HG02852 (cell line): ENCODE measurements around the gene NOTCH1.

Experiments
- ATAC-seq: cut with Tn5 transposase; IDR thresholded peaks from one replicate; pipeline ENCODE4 v1.9.1; 2021; ENCODE audit warnings: mild to moderate bottlenecking, moderate library complexity; ENCODE audit not compliant: unreplicated experiment

NOTCH1 gene

DNA sequence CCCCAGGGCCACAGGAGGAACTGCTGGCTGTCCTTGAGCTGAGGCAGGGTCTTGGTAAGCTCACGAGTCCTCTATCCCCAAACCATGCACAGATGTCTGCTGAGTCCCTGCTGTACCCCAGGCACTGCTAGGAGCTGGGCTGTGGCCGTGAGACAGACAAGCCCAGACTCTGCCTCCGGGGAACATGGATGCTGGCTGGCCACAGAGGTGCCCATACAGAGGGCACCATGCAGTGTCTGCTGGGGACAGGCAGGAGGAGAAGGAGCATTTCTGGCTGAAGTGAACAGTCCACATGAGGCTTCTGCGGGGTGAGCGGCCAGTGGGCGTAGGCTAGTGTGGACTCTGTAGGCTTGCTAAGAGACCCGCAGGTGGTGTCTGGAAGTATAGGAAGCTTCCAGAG lies 58.2 kb downstream of the NOTCH1 start:
- no peak for ATAC-seq

DNA sequence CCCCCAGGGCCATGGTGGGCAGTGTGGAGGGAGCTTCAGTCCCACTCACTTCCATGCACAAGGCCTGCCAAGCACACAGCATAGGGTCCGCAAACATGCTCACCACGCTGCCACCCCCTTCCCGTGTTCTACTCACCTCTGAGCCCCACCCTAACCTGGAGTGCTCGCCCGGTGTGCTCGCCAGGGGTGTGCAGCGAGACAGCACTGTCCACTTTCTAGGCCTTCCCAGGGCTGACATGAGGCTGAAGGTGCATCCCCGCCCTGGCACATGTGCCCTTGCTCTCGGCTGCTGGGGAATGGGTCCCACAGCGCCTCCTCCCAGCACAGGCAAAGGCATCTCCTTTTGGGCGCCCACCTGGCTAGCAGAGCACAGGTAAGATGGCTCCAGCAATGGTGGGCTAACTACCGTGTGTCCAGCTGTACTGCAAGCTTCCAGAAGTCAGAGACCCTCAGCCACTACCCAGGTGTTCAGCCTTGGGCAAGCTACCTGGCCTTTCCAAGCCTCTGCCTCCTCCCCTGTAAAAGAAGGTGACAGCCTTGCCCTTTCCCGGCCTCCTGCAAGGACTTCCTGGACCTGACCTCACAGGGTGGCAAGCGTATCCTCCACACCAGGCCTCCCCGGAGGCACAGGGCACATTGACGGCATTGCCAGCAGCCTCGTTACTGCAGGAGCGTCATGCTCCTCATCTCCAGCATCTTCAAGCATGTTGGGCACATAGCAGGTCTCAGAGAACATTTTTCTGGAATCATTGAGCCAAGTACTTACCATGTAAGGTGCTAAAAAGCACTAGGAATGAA lies 58.8 kb downstream of the NOTCH1 start:
- no peak for ATAC-seq

DNA sequence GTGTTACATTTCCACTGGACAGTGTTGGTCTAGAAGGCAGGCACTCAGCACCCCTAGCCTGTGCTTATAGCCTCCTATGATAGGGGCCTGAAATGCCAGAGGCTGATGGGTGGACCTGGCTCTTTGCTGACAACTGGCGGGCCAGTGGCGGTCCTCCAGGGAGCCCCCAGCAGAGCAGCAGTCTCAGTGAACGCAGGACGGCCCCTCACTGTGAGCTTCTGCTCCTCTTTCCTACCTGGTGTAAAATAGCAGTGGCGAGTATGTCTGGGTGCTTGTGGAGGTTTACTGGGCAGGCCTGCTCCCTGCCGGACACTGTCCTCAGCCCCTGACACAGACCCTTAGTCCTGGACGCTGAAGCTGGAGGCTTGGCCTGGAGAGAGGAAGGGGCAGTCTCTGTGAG lies 59.7 kb downstream of the NOTCH1 start:
- no peak for ATAC-seq

DNA sequence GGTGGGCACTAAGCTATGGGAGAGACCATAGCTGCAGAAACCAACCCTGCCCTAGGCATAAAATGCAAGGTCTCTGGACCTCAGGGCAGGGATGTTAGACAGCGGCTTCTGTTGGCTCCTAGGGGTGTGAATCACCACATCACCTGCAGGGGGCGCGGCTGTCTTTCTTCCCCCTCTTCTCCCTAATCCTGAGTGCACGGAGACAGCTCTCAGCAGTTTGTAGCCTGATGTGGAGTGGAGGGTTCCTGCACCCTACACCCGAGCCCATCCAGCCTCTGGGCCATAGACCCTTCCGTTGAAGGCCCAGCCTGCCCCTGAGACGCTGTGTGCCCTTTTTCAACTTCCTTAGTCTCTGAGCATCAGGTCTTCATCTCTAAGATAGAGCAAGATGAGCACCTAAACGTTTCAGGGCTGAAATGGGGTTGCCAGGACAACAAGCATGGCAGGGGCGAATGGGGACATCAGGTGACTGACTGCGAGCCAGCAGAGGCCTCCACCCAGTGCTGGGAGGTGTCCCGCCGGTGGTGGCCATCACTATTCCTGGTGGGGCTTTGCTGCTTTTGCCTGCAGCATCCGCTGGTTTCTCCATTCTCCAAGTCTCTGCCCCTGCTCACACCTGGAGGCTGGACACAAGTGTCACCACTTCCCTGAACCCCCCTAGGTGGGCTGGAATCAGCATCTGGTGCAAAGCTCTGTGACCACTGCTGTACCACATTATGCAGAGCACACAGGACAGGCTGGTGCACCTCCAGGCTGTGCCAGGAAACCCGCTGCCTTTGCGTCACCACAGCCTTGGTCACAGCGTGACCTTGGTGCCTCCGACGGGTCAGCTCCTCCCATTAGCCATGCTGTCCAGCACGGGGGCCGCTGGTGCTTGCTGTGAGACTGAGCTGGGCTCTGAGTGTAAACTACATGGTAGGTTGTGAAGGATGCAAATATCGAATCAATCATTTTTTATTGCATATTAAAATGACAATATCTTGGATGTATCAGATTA lies 60.5 kb downstream of the NOTCH1 start:
- ATAC-seq: no peak

DNA sequence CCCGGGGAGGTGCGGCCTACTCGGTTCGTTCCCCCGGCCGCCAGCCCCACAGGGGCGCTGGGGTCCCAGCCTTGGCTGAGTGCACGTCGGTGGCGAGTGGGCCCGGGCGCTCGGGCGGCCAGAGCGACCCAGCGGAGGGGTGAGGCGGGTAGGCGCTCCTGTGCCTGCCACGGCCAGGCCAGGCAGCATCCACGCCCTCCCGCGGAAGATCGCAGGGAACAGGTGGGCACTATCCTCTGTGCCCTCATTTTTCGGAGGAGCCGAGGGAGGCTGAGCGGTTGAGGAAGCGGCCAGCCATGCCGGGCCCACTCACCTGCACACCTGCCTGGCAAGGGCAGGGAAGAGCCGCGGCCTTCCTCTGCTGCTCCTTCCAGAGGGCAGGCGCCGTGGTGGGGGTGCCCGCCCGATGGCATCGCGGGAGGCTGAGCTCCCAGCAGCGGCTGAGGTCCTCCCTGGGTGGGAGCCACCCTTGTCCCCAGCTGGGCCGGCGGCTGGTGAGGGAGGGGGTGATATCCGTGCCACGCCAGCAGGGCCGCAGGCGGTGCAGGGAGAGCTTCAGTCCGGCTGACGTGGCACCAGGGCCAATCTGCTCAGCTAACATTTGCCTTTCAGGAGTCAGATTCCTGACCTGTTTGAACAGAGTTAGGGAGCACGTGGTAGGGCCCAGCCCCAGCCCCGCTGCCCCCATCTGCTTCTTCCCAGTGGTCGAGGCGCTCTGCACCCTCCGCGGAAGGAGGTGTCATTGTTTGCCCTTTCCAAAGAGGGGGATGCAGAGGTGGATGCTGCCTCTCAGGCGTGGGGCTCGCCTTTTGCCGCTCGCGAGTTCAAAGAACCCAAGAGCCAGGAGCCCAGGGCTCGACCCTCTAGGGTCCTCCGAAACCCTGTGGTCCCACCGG lies 61.4 kb downstream of the NOTCH1 start:
- ATAC-seq: no peak

DNA sequence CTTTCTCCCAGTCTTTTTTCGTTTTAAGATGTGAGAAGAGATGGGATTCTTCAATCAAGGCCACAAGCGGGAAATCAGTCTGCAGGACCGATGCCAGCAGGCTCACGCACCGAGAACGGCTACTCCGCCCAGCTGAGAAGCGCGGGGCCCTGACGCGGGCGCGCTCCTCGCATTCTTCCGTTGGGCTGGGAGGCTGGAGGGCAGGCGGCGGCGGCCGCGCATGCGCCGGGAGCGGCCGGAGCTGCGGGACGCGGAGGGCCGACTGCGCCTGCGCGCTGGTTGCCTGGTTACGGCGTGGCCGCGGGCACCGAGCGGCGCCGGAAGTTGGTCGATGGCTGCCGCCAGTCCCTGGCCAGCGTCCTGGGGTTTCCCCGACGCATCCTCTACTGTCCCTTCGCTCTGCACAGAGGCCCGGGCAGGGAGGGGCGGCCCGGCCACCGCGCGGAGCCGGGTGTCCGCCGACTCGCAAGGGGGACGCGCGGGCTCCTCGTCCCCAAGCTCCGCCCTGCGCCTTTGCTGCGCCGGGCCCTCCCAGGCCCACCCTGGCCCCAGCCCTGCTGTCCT lies 62.2 kb downstream of the NOTCH1 start:
- ATAC-seq: peak; percentile 61

DNA sequence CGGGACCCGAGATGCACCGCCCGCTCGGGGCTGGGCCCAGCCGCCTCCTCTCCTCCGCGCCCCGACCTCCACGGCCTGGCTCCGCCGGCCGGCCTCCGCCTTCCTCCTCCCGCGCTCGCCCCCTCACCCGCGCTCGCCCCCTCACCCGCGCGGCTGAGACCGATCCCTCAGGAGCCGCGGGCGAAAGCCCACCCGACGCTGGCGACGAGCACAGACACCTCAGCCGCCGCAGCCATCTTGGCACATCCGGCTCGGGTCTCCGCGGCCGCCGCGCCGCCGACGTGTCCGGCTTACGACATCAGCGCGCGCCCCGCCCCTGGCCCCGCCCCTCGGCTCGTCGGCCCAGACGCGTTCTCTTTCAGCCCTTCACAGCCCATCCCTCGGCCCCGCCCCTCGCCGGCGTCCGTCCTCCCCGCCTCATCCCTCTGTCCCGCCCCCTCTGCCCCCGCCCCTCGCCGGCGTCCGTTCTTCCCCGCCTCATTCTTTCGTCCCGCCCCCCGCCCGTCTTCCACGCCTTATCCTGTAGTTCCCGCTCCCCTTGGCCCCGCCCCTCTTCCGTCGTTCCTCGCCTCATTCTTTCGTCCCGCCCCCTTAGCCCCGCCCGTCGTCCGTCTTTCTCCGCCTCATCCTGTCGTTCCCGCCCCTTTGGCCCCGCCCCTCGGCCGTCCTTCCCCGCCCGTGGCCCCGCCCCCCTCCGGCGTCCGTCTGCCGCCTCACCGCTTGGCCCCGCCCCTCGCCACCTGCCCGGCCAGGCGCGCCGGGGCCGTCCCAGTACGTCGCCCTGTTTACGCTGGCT lies 62.9 kb downstream of the NOTCH1 start, which contains the start of gene SEC16A:
SEC16A (minus strand) TSS at position 248 of the 796 bp plus-strand sequence. CDS start 5,425 bp downstream, outside the sequence.
- peak; percentile 48 for ATAC-seq

DNA sequence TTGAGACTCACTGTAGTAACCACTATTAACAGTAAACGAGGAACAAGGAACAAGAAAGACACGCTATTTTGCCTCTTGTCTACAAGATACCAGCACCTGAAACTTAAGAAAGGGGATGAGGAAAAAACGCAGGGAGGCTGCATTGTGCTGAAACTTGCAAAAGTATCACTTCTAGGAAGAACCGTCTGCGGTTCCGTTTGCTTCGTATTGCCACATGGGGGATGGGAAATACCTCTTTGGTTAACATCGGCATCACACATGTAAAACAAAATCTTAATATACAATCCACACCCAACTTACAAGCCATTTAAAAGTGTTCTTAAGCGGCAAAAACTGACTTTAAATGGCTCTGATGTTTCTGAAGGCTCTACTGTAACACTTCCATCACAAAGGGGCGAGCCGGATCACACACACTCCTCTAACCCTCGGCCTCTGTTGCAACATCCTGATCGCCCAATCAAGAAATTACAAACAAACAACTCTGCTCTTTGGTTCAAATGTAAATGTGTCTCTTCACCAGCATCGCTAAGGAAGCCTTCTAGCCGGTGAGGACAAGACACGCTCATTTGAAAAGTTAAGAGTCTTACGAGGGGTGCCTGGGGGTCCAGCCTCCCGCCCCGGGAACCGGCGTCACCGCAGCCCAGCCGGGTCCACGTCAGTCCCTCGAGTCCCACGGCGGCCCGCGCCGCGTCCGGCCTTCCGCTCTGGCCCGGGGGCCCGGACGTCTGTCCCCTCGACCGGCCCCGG lies 63.6 kb downstream of the NOTCH1 start:
- no peak for ATAC-seq

DNA sequence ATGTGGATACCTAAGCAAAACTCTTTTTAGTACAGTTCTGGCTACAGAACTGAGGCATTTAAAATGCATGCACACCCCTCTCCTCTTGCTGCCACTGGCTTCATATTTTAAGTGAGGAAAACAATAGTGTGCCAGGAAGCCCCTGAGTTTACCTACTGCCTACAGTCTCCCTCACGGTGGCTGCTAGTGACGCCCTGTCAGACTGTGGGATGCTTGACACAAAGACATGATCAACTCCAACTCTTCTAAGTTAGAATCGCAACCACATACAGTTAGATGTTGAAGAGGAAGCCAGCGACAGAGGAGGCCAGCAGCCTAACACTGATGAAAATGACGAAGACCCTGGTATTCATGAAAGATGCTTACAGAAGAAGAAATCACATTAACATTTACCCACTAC lies 64.3 kb downstream of the NOTCH1 start:
- no peak for ATAC-seq

DNA sequence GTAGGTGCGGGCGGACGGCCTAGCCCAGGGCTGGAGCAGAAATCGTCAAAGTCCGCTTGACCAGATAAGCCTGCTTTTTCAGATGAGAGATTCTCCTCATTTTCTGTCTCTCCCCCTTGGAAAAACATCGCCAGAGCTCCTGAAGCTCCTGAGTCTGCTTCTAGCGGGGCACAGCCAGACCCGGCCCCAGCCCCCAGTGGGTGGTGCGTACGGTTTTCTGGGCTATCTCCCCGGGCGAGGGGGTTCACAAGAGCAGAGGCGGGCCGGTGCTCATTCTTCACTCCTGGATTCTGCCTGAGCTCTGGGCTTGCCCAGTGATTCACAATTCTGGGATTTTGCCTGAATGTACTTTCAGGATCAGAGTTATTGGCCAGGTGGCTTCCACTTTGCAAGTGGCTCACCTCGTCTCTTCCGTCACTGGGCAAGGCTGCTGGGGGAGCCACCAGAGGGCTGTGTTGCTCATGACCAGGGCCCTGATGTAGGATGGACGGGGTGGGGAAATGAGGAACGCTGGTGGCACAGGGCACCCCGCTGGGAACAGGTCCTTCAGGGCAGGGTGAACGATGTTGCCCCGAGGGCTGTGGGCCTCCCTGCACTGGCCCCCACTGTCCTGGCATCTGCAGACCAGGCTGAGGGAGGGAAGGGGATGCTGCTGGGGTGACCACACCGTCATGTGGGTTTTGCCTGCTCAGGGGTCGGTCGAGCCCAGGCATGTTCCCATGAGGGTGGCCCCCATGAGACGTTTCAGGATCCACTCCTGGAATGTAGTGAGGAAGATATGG lies 69.3 kb downstream of the NOTCH1 start:
- no peak for ATAC-seq

DNA sequence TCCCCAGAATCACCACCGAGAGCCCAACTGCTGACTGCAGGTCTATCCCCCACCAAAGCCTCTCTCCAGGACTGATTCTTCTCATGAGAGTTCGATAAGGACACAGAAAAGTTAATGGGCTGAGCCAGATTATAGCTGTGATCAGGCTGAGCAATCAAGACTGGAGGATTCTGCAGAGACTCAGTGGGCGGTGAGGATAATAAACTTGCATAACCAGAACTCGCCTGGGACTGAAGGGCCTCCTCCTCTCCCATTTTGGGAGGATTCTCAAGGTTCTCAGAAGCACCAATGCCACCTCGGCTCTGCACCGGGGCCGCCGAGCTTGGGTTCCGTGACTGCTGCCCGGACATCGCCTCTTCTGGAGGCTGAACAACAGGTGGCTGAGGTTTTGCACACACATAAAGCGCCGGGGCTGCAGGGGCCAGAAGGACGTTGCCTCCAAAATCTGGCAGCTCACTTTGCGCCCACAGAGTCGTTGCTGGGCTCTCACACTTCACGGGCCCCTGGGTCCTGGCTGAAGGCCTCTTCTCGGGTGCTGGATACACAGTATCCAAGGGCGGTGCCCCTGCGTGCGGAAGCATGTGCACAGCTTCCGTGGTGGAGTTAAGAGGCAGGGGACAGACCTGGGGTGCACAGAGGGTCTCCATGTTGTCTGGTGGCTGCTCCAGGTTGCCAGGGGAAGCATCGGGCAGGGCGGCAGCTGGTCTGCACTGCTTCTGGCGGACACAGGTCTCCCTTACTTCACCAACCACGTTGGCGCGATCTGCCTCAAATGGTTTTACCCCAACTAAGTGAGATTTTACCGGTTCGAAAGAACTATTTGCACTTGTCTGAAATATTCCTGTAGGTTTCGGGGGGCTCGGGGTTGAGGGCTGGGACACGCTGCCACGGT lies 70.6 kb downstream of the NOTCH1 start:
- ATAC-seq: no peak

DNA sequence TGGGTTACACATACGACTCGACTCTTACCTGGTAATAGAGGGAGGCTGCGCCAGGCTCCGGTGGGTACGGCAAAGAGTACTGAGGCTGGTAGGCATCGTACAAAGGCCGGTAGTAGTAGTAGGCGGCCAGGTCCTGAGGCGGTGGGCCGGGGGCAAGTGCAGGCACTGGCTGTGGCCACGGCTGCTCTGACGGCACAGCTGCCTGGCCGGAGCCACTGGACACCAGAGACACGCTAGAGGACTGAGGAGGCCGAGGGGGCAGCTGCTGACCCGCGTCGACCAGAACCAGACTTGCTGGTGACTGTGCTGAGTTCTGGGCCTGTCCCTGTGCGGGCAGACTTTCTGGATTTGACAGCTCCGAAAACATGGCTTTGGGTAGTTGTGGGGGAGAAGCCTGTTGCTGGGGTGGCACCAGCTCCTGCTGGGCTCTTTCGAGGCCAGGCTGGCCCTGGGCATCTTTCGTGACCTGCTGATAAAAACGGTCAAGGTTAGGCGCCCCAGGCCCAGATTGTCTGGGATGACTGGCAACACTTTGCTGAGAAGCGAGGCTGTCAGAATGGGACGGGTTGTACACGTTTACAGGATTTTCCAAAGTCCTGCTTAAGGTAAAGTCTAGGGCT lies 71.7 kb downstream of the NOTCH1 start:
- ATAC-seq: no peak

DNA sequence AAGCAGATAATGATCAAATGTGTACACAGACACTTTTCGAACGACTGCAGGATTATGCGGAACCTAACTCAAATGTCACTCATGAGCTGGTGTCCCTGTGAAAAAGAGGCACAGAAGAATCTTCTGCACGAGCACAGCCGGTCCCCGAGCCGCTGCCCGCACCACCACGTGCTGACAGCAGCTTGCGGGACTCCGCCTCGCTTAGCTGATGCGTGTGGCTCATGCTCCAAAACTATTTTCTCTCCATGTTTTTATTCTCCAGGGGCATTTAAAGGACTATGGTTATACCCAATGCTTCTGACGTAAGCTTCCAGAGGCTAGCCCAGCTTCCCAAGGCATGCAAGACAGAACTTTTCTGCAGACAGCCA lies 72.5 kb downstream of the NOTCH1 start:
- ATAC-seq: no peak

DNA sequence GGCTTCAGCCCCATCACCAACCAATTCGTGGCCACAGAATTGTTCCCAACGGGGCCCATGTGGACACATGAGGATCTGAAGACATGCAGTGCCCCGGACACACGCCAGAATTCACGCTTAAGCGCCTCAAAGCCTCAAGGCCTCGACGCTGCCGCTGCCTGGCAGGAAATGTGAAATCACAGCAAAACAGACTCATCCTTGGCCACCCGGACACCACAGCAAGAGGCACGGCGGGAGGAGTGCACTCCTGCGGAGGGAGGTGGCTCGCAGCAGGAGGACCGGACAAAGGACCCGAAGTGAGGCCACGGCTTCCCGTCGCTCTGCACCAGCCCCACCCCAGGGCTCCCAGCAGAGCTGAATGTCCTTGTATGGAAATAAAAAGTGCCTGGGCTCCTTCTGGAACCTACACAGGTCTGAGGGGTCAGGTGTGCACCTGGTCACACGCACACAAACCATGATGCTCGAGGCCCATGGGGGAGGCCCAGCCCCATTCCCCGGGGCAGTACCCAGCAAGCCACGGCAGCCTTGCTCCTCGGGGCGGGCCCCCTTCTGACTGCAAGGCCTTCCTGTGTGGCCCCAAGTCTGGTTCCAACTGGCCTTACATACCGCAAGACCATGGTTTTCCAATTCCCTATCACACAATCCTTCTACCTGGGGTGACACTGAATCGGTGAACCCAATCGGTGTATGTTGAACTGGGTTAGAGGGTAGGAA lies 73.1 kb downstream of the NOTCH1 start:
- no peak for ATAC-seq

DNA sequence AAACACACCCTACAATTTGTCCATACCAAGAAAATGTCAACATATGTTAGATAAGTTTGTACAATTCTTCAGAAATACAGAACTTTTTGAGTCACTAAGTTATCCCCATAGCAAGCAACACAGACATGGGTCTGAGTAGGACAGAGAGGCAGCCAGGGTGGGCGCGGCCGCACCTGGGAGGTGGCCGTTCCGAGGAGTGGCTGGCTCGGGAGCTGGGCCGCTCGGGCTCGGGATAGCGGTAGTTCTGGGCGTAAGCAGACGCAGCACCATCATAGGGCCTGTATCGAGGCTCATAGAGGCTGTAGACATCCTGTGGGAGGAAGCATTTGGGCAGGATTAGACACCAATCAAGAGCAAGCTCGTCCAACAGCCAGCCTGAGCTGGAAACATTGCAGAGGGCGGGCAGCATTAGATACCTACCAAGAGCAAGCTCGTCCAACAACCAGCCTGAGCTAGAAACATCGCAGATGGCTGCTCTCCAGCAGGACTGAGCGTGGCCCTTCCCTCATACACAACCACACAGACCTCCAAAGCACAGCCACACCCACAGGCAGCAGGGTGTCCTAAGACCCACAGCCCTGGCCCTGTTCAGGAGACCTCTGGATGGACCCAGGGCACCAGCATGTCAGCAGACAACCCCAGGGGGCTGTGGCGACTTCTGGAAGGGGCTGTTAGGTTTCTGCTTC lies 73.9 kb downstream of the NOTCH1 start:
- ATAC-seq: no peak
